NCI-H345 treated with DMSO at 0.1 percent for 48 hours (cell line): Measurements from ENCODE around the gene S100A10.

Experiments used
- DNase-seq: peaks from one replicate; lab custom pipeline; 2025; ENCODE audit not compliant: unreplicated experiment; lab: John Stamatoyannopoulos, UW

S100A10 gene

GRCh38 chr1:151939141-151939540 lies 54.5 kb downstream of the S100A10 start:
- DNase-seq: no peak

DNA sequence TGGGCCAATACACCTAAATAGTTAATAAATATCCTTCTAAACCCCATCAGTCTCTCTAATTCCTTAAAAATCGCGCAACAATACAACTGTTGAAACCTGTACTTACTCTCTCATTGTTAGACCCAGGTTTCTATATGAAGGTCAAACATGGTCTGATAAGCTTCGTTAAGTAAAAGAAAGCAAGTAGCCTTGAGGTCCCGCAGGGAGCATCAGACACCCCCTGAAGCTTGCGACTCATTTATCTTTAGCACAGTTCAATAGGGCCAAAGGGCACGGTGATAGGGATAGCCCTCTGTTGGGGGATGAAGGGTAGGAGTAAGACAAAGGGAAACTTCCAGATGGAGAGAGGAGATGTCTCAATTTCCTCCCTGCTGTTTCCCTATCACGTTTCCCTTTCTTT lies 57.0 kb downstream of the S100A10 start:
- no peak for DNase-seq

GRCh38 chr1:151935894-151936602 lies 57.6 kb downstream of the S100A10 start:
- no peak for DNase-seq

DNA sequence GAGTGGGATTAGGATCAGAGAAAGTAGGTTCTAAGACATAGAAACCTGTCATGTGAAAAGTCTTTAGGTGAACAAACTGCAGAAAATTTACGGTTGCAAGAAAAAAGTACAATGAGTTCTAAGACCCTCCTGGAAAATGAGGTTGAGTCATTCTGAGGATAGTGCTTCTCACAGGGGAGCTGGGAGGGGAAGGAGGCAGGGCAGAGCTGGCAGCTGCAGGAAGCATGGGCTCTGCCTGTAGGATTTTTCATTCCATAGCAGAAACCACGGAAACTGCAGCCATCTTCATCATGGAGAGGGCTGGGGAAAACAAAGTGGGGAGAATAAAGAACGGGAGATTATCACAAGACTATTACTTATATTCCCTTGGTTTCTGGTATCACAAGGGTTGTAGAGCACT lies 58.5 kb downstream of the S100A10 start:
- no peak for DNase-seq

GRCh38 chr1:151934048-151934493 lies 59.6 kb downstream of the S100A10 start:
- DNase-seq: peak; percentile 60
